ENCODE results near the gene ABI1.
"Not testable (repeated sequence)": the region's sequence is repeated elsewhere in the genome, so short reads cannot be mapped to it uniquely, and the experiment has no call there.

Gene ABI1

GRCh38 chr10:26860443-26861204 lies at the start of gene ABI1:
Gene ABI1 (minus strand): TSS chr10:26860958. CDS start chr10:26860863, 95 bp downstream.
- in situ Hi-C loops (cut with MboI; ENCODE audit: low sequenced_read_pairs, unreplicated experiment): loop anchor here (10.0 kb wide), 1 partner anchor 526 kb away; no protein-coding TSS in a partner anchor
- peak; percentile 95 for DNase-seq (ENCODE audit: low spot score)
- TF ChIP-seq CTCF (IDR thresholded peaks at IDR 0.05; ENCODE audit: borderline replicate concordance, control extremely low read depth, extremely low read depth, insufficient read depth, missing control alignments): no peak

- no peak for TF ChIP-seq CTCF (IDR thresholded peaks at IDR 0.05; ENCODE audit: borderline replicate concordance, control extremely low read depth, extremely low read depth, insufficient read depth, missing control alignments)
- DNase-seq (ENCODE audit: low spot score): no peak
- in situ Hi-C loops (cut with MboI; ENCODE audit: low sequenced_read_pairs, unreplicated experiment): no loop called here
These were observed 49.0 kb upstream of the ABI1 start for GRCh38 chr10:26909753-26910152.

GRCh38 chr10:26905253-26905781 lies 44.6 kb upstream of the ABI1 start:
- in situ Hi-C loops (cut with MboI; ENCODE audit: low sequenced_read_pairs, unreplicated experiment); DNase-seq (ENCODE audit: low spot score): not testable (repeated sequence)

- in situ Hi-C loops (cut with MboI; ENCODE audit: low sequenced_read_pairs, unreplicated experiment): no loop called here
- no peak for TF ChIP-seq CTCF (IDR thresholded peaks at IDR 0.05; ENCODE audit: borderline replicate concordance, control extremely low read depth, extremely low read depth, insufficient read depth, missing control alignments)
- no peak for DNase-seq (ENCODE audit: low spot score)
These were observed 42.9 kb upstream of the ABI1 start for GRCh38 chr10:26903431-26904217.

- in situ Hi-C loops (cut with MboI; ENCODE audit: low sequenced_read_pairs, unreplicated experiment): loop anchor here (5.0 kb wide), 1 partner anchor 465 kb away; no protein-coding TSS in a partner anchor
These were observed 31.7 kb upstream of the ABI1 start for GRCh38 chr10:26892306-26892923.

GRCh38 chr10:26890956-26891355 lies 30.2 kb upstream of the ABI1 start:
- in situ Hi-C loops (cut with MboI; ENCODE audit: low sequenced_read_pairs, unreplicated experiment): loop anchor here (5.0 kb wide), 1 partner anchor 466 kb away; no protein-coding TSS in a partner anchor
- peak; percentile 36 for DNase-seq (ENCODE audit: low spot score)
- TF ChIP-seq CTCF (IDR thresholded peaks at IDR 0.05; ENCODE audit: borderline replicate concordance, control extremely low read depth, extremely low read depth, insufficient read depth, missing control alignments): no peak

More at GRCh38 chr10:26892306-26892923, 31.7 kb upstream of the ABI1 start:
- DNase-seq (ENCODE audit: low spot score): not testable (repeated sequence)

GRCh38 chr10:26887611-26888215 lies 27.0 kb upstream of the ABI1 start:
- no peak for DNase-seq (ENCODE audit: low spot score)
- in situ Hi-C loops (cut with MboI; ENCODE audit: low sequenced_read_pairs, unreplicated experiment): no loop called here
- TF ChIP-seq CTCF (IDR thresholded peaks at IDR 0.05; ENCODE audit: borderline replicate concordance, control extremely low read depth, extremely low read depth, insufficient read depth, missing control alignments): no peak

All from GM13976 (cell line).